GM04503 (cell line): ENCODE data around the gene RNU6-8.

Experiments used
- DNase-seq: peaks from one replicate; pipeline ENCODE4 v3.0.0-alpha.2; 2012; ENCODE audit warnings: low read depth

Gene RNU6-8

GRCh38 chr14:32203928-32204357 lies 874 bp upstream of the RNU6-8 start:
- DNase-seq = no peak

- no peak for DNase-seq
Measured at GRCh38 chr14:32202491-32202997, 525 bp downstream of the RNU6-8 start.

- no peak for DNase-seq
Measured at GRCh38 chr14:32201816-32202490, 1.1 kb downstream of the RNU6-8 start, which contains the start of gene RNU6-7. TSS of gene RNU6-7 (plus strand) at chr14:32202045.

- no peak for DNase-seq
Measured at GRCh38 chr14:32201193-32201815, 1.8 kb downstream of the RNU6-8 start.

GRCh38 chr14:32200368-32201192 lies 2.5 kb downstream of the RNU6-8 start:
- DNase-seq = no peak

GRCh38 chr14:32197919-32198318 lies 5.2 kb downstream of the RNU6-8 start:
- no peak for DNase-seq

GRCh38 chr14:32195636-32196035 lies 7.4 kb downstream of the RNU6-8 start:
- no peak for DNase-seq

GRCh38 chr14:32193532-32193931 lies 9.5 kb downstream of the RNU6-8 start:
- no peak for DNase-seq

GRCh38 chr14:32192712-32193373 lies 10.2 kb downstream of the RNU6-8 start:
- no peak for DNase-seq

GRCh38 chr14:32190673-32191072 lies 12.4 kb downstream of the RNU6-8 start:
- no peak for DNase-seq

GRCh38 chr14:32189811-32190210 lies 13.3 kb downstream of the RNU6-8 start:
- DNase-seq = no peak

GRCh38 chr14:32186248-32186647 lies 16.8 kb downstream of the RNU6-8 start:
- DNase-seq = no peak

GRCh38 chr14:32185097-32185496 lies 18.0 kb downstream of the RNU6-8 start:
- no peak for DNase-seq

- no peak for DNase-seq
Measured at GRCh38 chr14:32183151-32184058, 19.7 kb downstream of the RNU6-8 start.

- no peak for DNase-seq
Measured at GRCh38 chr14:32171469-32171868, 31.6 kb downstream of the RNU6-8 start.

GRCh38 chr14:32169191-32169590 lies 33.9 kb downstream of the RNU6-8 start:
- no peak for DNase-seq

GRCh38 chr14:32167907-32168306 lies 35.2 kb downstream of the RNU6-8 start:
- DNase-seq = no peak

- no peak for DNase-seq
Measured at GRCh38 chr14:32166924-32167323, 36.1 kb downstream of the RNU6-8 start.

- no peak for DNase-seq
Measured at GRCh38 chr14:32166029-32166428, 37.0 kb downstream of the RNU6-8 start.
